HepG2 (cell line): Measurements from ENCODE around the gene ZNF556. TPM values are rescaled to one million over a fixed set of nuclear protein-coding genes. Genes with fewer than 3 reads are reported as not detected.

Experiments used
- ATF5 ChIP-seq: sonication (generic); formaldehyde crosslinking; IDR thresholded peaks from 2 replicates; pipeline ENCODE4 v1.4.0; 2020; ENCODE audit warnings: mild to moderate bottlenecking, low read depth, missing genetic modification reagents
- CCAR2 ChIP-seq: fragments of 200-400 bp; formaldehyde crosslinking; optimal IDR thresholded peaks from 2 replicates; pipeline ENCODE3; 2018; ENCODE audit warnings: low read depth, mild to moderate bottlenecking, low read length, moderate library complexity
- CSRNP2 ChIP-seq: sonication (generic); formaldehyde crosslinking; conservative IDR thresholded peaks from 2 replicates; pipeline ENCODE4 v1.8.0; 2022; ENCODE audit warnings: low read depth, missing genetic modification reagents
- GATAD2A ChIP-seq: IDR thresholded peaks from 2 replicates; pipeline ENCODE4 v1.6.1; 2016
- HHEX ChIP-seq: IDR thresholded peaks from 2 replicates; pipeline ENCODE4 v1.6.1; 2016; ENCODE audit warnings: control low read depth
- HNF4G ChIP-seq, 2 experiments: sonication (generic) in 1 of 2; formaldehyde crosslinking in 1 of 2; IDR thresholded peaks; 2 replicates each; pipeline versions ENCODE4 v1.4.0 to v1.6.1; 2011 to 2020; ENCODE audit warnings: borderline replicate concordance in 2 of 2, low read depth in 2 of 2, mild to moderate bottlenecking in 2 of 2, low read length in 1 of 2, missing genetic modification reagents in 1 of 2, moderate library complexity in 1 of 2
- PAXIP1 ChIP-seq: sonication (generic); formaldehyde crosslinking; conservative IDR thresholded peaks from 2 replicates; pipeline ENCODE4 v1.4.0; 2020; ENCODE audit warnings: mild to moderate bottlenecking, missing genetic modification reagents, moderate library complexity
- PITX1 ChIP-seq: sonication (generic); formaldehyde crosslinking; IDR thresholded peaks from 2 replicates; pipeline ENCODE4 v1.5.1; 2020; ENCODE audit warnings: mild to moderate bottlenecking, missing genetic modification reagents
- SIX1 ChIP-seq: sonication (generic); formaldehyde crosslinking; IDR thresholded peaks from 2 replicates; pipeline ENCODE4 v1.4.0; 2020; ENCODE audit warnings: missing genetic modification reagents, borderline replicate concordance
- ZBTB34 ChIP-seq: sonication (generic); formaldehyde crosslinking; IDR thresholded peaks from 2 replicates; pipeline ENCODE4 v1.8.0; 2022; ENCODE audit warnings: mild to moderate bottlenecking, missing genetic modification reagents
- ZNF10 ChIP-seq: sonication (generic); formaldehyde crosslinking; IDR thresholded peaks from 2 replicates; pipeline ENCODE4 v1.4.0; 2020; ENCODE audit warnings: mild to moderate bottlenecking, low read depth, missing genetic modification reagents, borderline replicate concordance
- ZNF441 ChIP-seq: sonication (generic); formaldehyde crosslinking; IDR thresholded peaks from 2 replicates; pipeline ENCODE4 v1.7.0; 2021; ENCODE audit warnings: missing genetic modification reagents, borderline replicate concordance
- ZNF556 ChIP-seq: sonication (generic); formaldehyde crosslinking; IDR thresholded peaks from 2 replicates; pipeline ENCODE4 v1.4.0; 2020; ENCODE audit warnings: mild to moderate bottlenecking, missing genetic modification reagents, borderline replicate concordance
- ZNF841 ChIP-seq: sonication (generic); formaldehyde crosslinking; IDR thresholded peaks from 2 replicates; pipeline ENCODE4 v1.8.1; 2023; ENCODE audit warnings: missing genetic modification reagents, borderline replicate concordance
- ZNF883 ChIP-seq: sonication (generic); formaldehyde crosslinking; IDR thresholded peaks from 2 replicates; pipeline ENCODE4 v1.5.1; 2020; ENCODE audit warnings: mild to moderate bottlenecking, missing genetic modification reagents; ENCODE audit errors: not compliant biosample characterization
- ZSCAN30 ChIP-seq: sonication (generic); formaldehyde crosslinking; IDR thresholded peaks from 2 replicates; pipeline ENCODE4 v1.5.0; 2020; ENCODE audit warnings: mild to moderate bottlenecking, missing genetic modification reagents
- polyA plus RNA-seq, 8 experiments: library from polyadenylated mRNA; depleted of rRNA in 3 of 8; stranded (reverse) in 7 of 8; unstranded in 1 of 8; fragments of >200 nt; fragmentation: Illumina TruSeq in 4 of 8; extraction: Trizol in 4 of 8; gene quantifications; 2 replicates each; pipeline versions ENCODE4 v1.2.1 to v1.2.3, GENCODE V29; 2011 to 2016; ENCODE audit warnings: low read depth in 4 of 8, missing spikeins in 1 of 8, mixed read lengths in 1 of 8; ENCODE audit not compliant: insufficient read depth in 1 of 8
- total RNA-seq, 5 experiments: library from RNA; depleted of rRNA; stranded (reverse); fragments of >200 nt; fragmentation: Illumina TruSeq; extraction: Trizol; gene quantifications; 2 replicates each; pipeline ENCODE4 v1.2.3, GENCODE V29; 2016; ENCODE audit warnings: low read depth in 1 of 5
- TF ChIP-seq, protein P1 (sequence below): sonication (generic); formaldehyde crosslinking; IDR thresholded peaks from 2 replicates; pipeline ENCODE4 v1.4.0; 2020; ENCODE audit warnings: missing genetic modification reagents, mild to moderate bottlenecking, borderline replicate concordance

ZNF556 gene
- total and polyA plus RNA-seq, 2 of the 13 experiments (the other 11 are each of a cell fraction or from before 2014, with no cell fraction given), result 4.2 to 28.6 TPM

GRCh38 chr19:2867025-2867991, at the start of gene ZNF556 (continued):
- TF ChIP-seq, protein P1, sequence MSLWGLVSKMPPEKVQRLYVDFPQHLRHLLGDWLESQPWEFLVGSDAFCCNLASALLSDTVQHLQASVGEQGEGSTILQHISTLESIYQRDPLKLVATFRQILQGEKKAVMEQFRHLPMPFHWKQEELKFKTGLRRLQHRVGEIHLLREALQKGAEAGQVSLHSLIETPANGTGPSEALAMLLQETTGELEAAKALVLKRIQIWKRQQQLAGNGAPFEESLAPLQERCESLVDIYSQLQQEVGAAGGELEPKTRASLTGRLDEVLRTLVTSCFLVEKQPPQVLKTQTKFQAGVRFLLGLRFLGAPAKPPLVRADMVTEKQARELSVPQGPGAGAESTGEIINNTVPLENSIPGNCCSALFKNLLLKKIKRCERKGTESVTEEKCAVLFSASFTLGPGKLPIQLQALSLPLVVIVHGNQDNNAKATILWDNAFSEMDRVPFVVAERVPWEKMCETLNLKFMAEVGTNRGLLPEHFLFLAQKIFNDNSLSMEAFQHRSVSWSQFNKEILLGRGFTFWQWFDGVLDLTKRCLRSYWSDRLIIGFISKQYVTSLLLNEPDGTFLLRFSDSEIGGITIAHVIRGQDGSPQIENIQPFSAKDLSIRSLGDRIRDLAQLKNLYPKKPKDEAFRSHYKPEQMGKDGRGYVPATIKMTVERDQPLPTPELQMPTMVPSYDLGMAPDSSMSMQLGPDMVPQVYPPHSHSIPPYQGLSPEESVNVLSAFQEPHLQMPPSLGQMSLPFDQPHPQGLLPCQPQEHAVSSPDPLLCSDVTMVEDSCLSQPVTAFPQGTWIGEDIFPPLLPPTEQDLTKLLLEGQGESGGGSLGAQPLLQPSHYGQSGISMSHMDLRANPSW (CRISPR knock-in tag), result no peak
- TF ChIP-seq GATAD2A (CRISPR knock-in tag), result no peak; the same call in none of the 2 replicates
- no peak for TF ChIP-seq PAXIP1
- TF ChIP-seq ZBTB34 (CRISPR knock-in tag), result no peak
- TF ChIP-seq ZNF441 (CRISPR knock-in tag), result no peak
- no peak for TF ChIP-seq HHEX (CRISPR knock-in tag)
- TF ChIP-seq CCAR2, result no peak
- TF ChIP-seq HNF4G (IDR thresholded peaks at IDR 0.05; ENCODE audit: borderline replicate concordance, low read depth, low read length), result peak; percentile 40; the same call in 1 of the 2 replicates
- TF ChIP-seq HNF4G (CRISPR knock-in tag; IDR thresholded peaks at IDR 0.05; ENCODE audit: borderline replicate concordance, low read depth), result no peak; the same call in 1 of the 2 replicates
- no peak for TF ChIP-seq ZNF883 (CRISPR knock-in tag)
- TF ChIP-seq ZNF556 (CRISPR knock-in tag), result peak; percentile 66; the same call in 1 of the 2 replicates
- no peak for TF ChIP-seq ZSCAN30 (CRISPR knock-in tag)
- no peak; the same call in 1 of the 2 replicates for TF ChIP-seq PITX1 (CRISPR knock-in tag)
- TF ChIP-seq ZNF841, result no peak
- TF ChIP-seq SIX1 (CRISPR knock-in tag), result no peak
- no peak for TF ChIP-seq ATF5 (CRISPR knock-in tag)
- TF ChIP-seq ZNF10, result no peak
- TF ChIP-seq CSRNP2 (CRISPR knock-in tag), result no peak
